Uterus (tissue), 2 donors: ENCODE data around the gene REPS1.

Experiments used
- POLR2A ChIP-seq, 2 donors: fragments of 450-650 bp; IDR thresholded peaks; one replicate each; pipeline ENCODE4 v1.6.1; 2016; ENCODE audit warnings: antibody characterized with exemption in 2 of 2, mild to moderate bottlenecking in 1 of 2, moderate library complexity in 1 of 2
- TF ChIP-seq, protein P1 (sequence below), 4 experiments: fragments of 200-600 bp in 2 of 4; fragments of 450-650 bp in 2 of 4; sonication (generic) in 2 of 4; IDR thresholded peaks; one replicate each; pipeline ENCODE4 v1.5.1; 2016 to 2019; ENCODE audit warnings: antibody characterized with exemption in 4 of 4, mild to moderate bottlenecking in 2 of 4, moderate library complexity in 1 of 4

- TF ChIP-seq, protein P1, sequence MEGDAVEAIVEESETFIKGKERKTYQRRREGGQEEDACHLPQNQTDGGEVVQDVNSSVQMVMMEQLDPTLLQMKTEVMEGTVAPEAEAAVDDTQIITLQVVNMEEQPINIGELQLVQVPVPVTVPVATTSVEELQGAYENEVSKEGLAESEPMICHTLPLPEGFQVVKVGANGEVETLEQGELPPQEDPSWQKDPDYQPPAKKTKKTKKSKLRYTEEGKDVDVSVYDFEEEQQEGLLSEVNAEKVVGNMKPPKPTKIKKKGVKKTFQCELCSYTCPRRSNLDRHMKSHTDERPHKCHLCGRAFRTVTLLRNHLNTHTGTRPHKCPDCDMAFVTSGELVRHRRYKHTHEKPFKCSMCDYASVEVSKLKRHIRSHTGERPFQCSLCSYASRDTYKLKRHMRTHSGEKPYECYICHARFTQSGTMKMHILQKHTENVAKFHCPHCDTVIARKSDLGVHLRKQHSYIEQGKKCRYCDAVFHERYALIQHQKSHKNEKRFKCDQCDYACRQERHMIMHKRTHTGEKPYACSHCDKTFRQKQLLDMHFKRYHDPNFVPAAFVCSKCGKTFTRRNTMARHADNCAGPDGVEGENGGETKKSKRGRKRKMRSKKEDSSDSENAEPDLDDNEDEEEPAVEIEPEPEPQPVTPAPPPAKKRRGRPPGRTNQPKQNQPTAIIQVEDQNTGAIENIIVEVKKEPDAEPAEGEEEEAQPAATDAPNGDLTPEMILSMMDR (IDR thresholded peaks at IDR 0.05): no peak
- TF ChIP-seq POLR2A (IDR thresholded peaks at IDR 0.05): no peak
Measured at GRCh38 chr6:138909975-138910374, 78.1 kb downstream of the REPS1 start.
